ENCODE data around the gene ASAH2B. TPM values are rescaled to one million over a fixed set of nuclear protein-coding genes. Genes with fewer than 3 reads are reported as not detected.

ASAH2B gene
- total and polyA plus RNA-seq, 2 of the 13 experiments (the other 11 are each of a cell fraction or from before 2014, with no cell fraction given): 4.2 to 4.6 TPM

- TF ChIP-seq CENPBD1 (CRISPR knock-in tag; IDR thresholded peaks at IDR 0.05; ENCODE audit: borderline replicate concordance, low read depth): no peak
- peak; percentile 46 for TF ChIP-seq PITX1 (CRISPR knock-in tag; IDR thresholded peaks at IDR 0.05)
- TF ChIP-seq FOSL1 (CRISPR knock-in tag; IDR thresholded peaks at IDR 0.05; ENCODE audit: borderline replicate concordance): no peak
- TF ChIP-seq ZNF441 (CRISPR knock-in tag; IDR thresholded peaks at IDR 0.05; ENCODE audit: borderline replicate concordance): peak; percentile 51; the same call in 1 of the 2 replicates
- peak; percentile 53 for TF ChIP-seq FOXO1 (CRISPR knock-in tag; IDR thresholded peaks at IDR 0.05)
- TF ChIP-seq KLF6 (CRISPR knock-in tag; IDR thresholded peaks at IDR 0.05): no peak
- no peak for TF ChIP-seq ZFP62 (CRISPR knock-in tag; IDR thresholded peaks at IDR 0.05)
- TF ChIP-seq MAF1 (CRISPR knock-in tag; IDR thresholded peaks at IDR 0.05; ENCODE audit: borderline replicate concordance): no peak
- TF ChIP-seq SYNCRIP (IDR thresholded peaks at IDR 0.05; ENCODE audit: insufficient read depth, low read depth, low read length): no peak
- TF ChIP-seq FOXJ3 (CRISPR knock-in tag; IDR thresholded peaks at IDR 0.05; ENCODE audit: borderline replicate concordance): peak; percentile 47; the same call in 1 of the 2 replicates
- peak; percentile 54; the same call in 1 of the 2 replicates for TF ChIP-seq ZNF800 (CRISPR knock-in tag; IDR thresholded peaks at IDR 0.05)
- TF ChIP-seq ZNF367 (CRISPR knock-in tag; IDR thresholded peaks at IDR 0.05; ENCODE audit: borderline replicate concordance): no peak
- no peak for TF ChIP-seq ZNF512 (CRISPR knock-in tag; IDR thresholded peaks at IDR 0.05)
- no peak for TF ChIP-seq CSRNP2 (CRISPR knock-in tag; conservative IDR thresholded peaks at IDR 0.05; ENCODE audit: low read depth)
- TF ChIP-seq CTCF (CRISPR knock-in tag; IDR thresholded peaks at IDR 0.05): no peak
- TF ChIP-seq ZGPAT (CRISPR knock-in tag; IDR thresholded peaks at IDR 0.05): peak; percentile 89
- TF ChIP-seq ZC3H4 (CRISPR knock-in tag; IDR thresholded peaks at IDR 0.05; ENCODE audit: borderline replicate concordance): no peak
Measured at GRCh38 chr10:50739618-50740292, at the start of gene ASAH2B (continued).

Data from HepG2 (cell line).